Upper lobe of left lung (tissue), 4 donors: ENCODE results near the gene MYOZ1.
"Not testable (repeated sequence)": the region's sequence is repeated elsewhere in the genome, so short reads cannot be mapped to it uniquely, and the experiment has no call there.

Experiments
- CTCF ChIP-seq, 6 experiments: fragments of 450-650 bp in 4 of 6; fragments of 200-600 bp in 2 of 6; sonication (generic) in 2 of 6; IDR thresholded peaks; one replicate each; pipeline ENCODE4 v1.5.1; 2016 to 2019; ENCODE audit warnings: antibody characterized with exemption in 6 of 6
- EP300 ChIP-seq, 4 donors: sonication (generic); formaldehyde crosslinking; IDR thresholded peaks; one replicate each; pipeline ENCODE4 v1.5.1; 2017; ENCODE audit warnings: antibody characterized with exemption in 4 of 4, control low read depth in 2 of 4
- POLR2A ChIP-seq, 4 donors: fragments of 450-650 bp; IDR thresholded peaks; one replicate each; pipeline ENCODE4 v1.5.1; 2016 to 2017; ENCODE audit warnings: antibody characterized with exemption in 4 of 4, mild to moderate bottlenecking in 2 of 4
- POLR2AphosphoS5 ChIP-seq, 2 donors: sonication (generic); formaldehyde crosslinking; IDR thresholded peaks; one replicate each; pipeline ENCODE4 v1.5.1; 2017; ENCODE audit warnings: antibody characterized with exemption in 2 of 2

- TF ChIP-seq CTCF, POLR2A, POLR2AphosphoS5, EP300 (IDR thresholded peaks at IDR 0.05): not testable (repeated sequence)
Measured at GRCh38 chr10:73663621-73664020, 22.3 kb upstream of the MYOZ1 start.
